ENCODE results near the gene MAP1LC3C. TPM values are rescaled to one million over a fixed set of nuclear protein-coding genes. Genes with fewer than 3 reads are reported as not detected.
A peak's percentile ranks its signal among the peaks of the same experiment; 100 is the strongest.

MAP1LC3C gene
- total RNA-seq, 1 donor from 2014 or later = not detected

DNA sequence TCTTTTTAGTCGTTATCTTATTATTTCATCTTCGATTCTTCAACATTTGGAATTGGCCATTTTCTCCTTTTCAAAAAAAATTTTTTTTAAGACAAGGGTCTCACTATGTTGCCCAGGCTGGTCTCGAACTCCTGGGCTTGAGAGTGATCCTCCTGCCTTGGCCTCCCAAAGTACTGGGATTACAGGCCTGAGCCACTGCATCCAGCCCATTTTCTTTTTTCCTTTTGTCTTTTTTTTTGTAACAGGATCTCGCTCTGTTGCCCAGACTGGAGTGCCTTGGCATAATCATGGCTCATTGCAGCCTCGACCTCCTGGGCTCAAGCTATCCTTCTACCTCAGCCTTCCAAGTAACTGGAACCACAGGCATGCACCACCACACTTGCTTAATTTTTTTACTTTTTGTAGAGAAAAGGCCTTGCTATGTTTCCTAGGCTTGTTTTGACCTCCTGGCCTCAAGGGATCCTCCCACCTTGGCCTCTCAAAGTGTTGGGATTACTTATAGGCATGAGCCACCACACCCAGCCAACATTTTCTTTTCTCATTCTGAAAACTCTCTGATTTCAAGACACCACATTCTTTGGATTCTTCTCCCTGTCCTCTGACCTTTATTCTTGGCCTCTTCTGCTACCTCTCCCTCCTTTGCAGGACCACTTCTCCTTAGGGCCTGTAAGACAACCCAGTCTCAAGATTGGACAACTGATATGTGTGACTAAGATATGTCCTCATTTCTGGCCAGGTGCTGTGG, 6.0 kb upstream of the MAP1LC3C start:
- H3K9me3 Mint-ChIP-seq = no peaks in the 10 kb centered on the region
- H3K27me3 Mint-ChIP-seq (ENCODE audit: insufficient read depth, low read depth) = peaks cover 11% of the 10 kb centered on the region
- Histone ChIP-seq H3K36me3 (no peaks in the 10 kb centered on the region), H3K9ac (no peak overlapping the region), H3K4me2 (no peak overlapping the region), H2AFZ (replicated peaks) (no peak overlapping the region), H3K79me2 (ENCODE audit: low read depth) (no peaks in the 10 kb centered on the region), H3F3A (ENCODE audit: low read depth) (no peaks in the 10 kb centered on the region), H4K20me1 (ENCODE audit: low read depth) (no peaks in the 10 kb centered on the region), H3K4me1 (peaks cover 4% of the 10 kb centered on the region), H3K4me3 (no peak overlapping the region), H3K27me3 (no peaks in the 10 kb centered on the region), H3K27ac (no peak overlapping the region), H3K9me3 (ENCODE audit: low read depth) (no peaks in the 10 kb centered on the region)
- TF ChIP-seq EZH2phosphoT487 (IDR thresholded peaks at IDR 0.05) = no peak
- TF ChIP-seq, protein P1, sequence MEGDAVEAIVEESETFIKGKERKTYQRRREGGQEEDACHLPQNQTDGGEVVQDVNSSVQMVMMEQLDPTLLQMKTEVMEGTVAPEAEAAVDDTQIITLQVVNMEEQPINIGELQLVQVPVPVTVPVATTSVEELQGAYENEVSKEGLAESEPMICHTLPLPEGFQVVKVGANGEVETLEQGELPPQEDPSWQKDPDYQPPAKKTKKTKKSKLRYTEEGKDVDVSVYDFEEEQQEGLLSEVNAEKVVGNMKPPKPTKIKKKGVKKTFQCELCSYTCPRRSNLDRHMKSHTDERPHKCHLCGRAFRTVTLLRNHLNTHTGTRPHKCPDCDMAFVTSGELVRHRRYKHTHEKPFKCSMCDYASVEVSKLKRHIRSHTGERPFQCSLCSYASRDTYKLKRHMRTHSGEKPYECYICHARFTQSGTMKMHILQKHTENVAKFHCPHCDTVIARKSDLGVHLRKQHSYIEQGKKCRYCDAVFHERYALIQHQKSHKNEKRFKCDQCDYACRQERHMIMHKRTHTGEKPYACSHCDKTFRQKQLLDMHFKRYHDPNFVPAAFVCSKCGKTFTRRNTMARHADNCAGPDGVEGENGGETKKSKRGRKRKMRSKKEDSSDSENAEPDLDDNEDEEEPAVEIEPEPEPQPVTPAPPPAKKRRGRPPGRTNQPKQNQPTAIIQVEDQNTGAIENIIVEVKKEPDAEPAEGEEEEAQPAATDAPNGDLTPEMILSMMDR (IDR thresholded peaks at IDR 0.05) = no peak
- no peak for TF ChIP-seq EZH2 (IDR thresholded peaks at IDR 0.05)
- H3K4me3 Mint-ChIP-seq = no peak overlapping the region
- DNase-seq (ENCODE audit: low spot score) = no peak
- H3K27ac Mint-ChIP-seq = peak overlapping the region; percentile 90
- peaks cover 13% of the 10 kb centered on the region for H3K4me1 Mint-ChIP-seq
- H3K36me3 Mint-ChIP-seq = no peaks in the 10 kb centered on the region

DNA sequence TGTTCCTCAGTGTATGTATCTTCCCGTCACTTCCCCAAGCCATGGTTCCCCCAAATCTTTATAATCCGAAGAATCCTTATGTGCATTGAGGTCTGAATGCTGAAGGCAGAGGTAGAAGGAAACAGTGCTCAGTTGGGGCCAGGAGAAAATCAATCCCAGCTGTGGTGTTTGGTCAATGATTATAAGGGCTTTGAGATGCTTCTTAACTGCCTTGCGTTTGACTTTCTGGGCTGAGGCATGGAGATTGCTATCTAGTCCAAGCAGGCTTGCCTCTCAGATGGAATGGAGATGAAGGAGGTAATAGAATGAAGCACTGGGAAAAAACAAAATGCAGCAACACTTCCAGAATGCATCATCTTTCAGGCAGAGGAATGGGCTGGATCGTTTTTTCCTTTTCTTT, 3.6 kb upstream of the MAP1LC3C start:
- TF ChIP-seq EZH2phosphoT487 (IDR thresholded peaks at IDR 0.05) (no peak), EZH2 (IDR thresholded peaks at IDR 0.05) (no peak)
- TF ChIP-seq, protein P1 (IDR thresholded peaks at IDR 0.05) = no peak
- no peak overlapping the region for H3K4me3 Mint-ChIP-seq
- H3K4me1 Mint-ChIP-seq = peaks cover 32% of the 10 kb centered on the region
- Histone ChIP-seq H2AFZ (replicated peaks) (no peak overlapping the region), H3K4me3 (no peak overlapping the region), H3K27me3 (peaks cover 3% of the 10 kb centered on the region), H3K4me2 (no peak overlapping the region), H3K79me2 (ENCODE audit: low read depth) (no peaks in the 10 kb centered on the region), H3F3A (ENCODE audit: low read depth) (peaks cover 7% of the 10 kb centered on the region), H3K36me3 (no peaks in the 10 kb centered on the region), H4K20me1 (ENCODE audit: low read depth) (no peaks in the 10 kb centered on the region), H3K4me1 (peaks cover 13% of the 10 kb centered on the region), H3K9ac (no peak overlapping the region), H3K27ac (no peak overlapping the region), H3K9me3 (ENCODE audit: low read depth) (no peaks in the 10 kb centered on the region)
- DNase-seq (ENCODE audit: low spot score) = no peak
- no peaks in the 10 kb centered on the region for H3K9me3 Mint-ChIP-seq
- H3K27me3 Mint-ChIP-seq (ENCODE audit: insufficient read depth, low read depth) = peaks cover 11% of the 10 kb centered on the region
- no peak overlapping the region for H3K27ac Mint-ChIP-seq
- peaks cover 2% of the 10 kb centered on the region for H3K36me3 Mint-ChIP-seq

DNA sequence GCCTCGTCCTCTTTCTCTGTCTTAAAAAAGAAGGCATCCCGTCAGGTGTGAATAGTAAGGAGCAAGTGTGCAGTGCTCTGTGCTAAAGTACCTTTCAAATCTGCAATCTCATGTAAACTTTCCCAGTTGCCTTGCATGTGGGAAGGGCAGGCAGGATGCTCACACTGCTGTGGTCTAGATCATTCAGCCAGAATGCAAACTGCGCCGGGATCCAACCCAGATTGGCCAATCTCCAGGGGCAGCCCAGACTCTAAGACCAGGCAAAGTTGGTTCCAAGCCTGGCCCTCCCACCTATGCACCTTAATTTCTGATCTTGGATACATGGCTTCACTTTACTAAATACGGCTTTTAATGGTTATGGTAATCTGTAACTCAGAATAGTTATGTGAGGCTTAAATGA, 3.2 kb upstream of the MAP1LC3C start:
- H3K27me3 Mint-ChIP-seq (ENCODE audit: insufficient read depth, low read depth) = peaks cover 11% of the 10 kb centered on the region
- H3K4me1 Mint-ChIP-seq = peaks cover 32% of the 10 kb centered on the region
- no peak overlapping the region for H3K4me3 Mint-ChIP-seq
- H3K9me3 Mint-ChIP-seq = no peaks in the 10 kb centered on the region
- peaks cover 2% of the 10 kb centered on the region for H3K36me3 Mint-ChIP-seq
- Histone ChIP-seq H3K9ac (no peak overlapping the region), H3K27ac (no peak overlapping the region), H3F3A (ENCODE audit: low read depth) (peaks cover 7% of the 10 kb centered on the region), H2AFZ (replicated peaks) (no peak overlapping the region), H3K4me1 (peaks cover 13% of the 10 kb centered on the region), H3K79me2 (ENCODE audit: low read depth) (no peaks in the 10 kb centered on the region), H4K20me1 (ENCODE audit: low read depth) (no peaks in the 10 kb centered on the region), H3K36me3 (no peaks in the 10 kb centered on the region), H3K4me2 (no peak overlapping the region), H3K9me3 (ENCODE audit: low read depth) (no peaks in the 10 kb centered on the region), H3K27me3 (peaks cover 5% of the 10 kb centered on the region), H3K4me3 (no peak overlapping the region)
- H3K27ac Mint-ChIP-seq = peak overlapping the region; percentile 35
- no peak for DNase-seq (ENCODE audit: low spot score)
- TF ChIP-seq EZH2phosphoT487 (IDR thresholded peaks at IDR 0.05) (no peak), EZH2 (IDR thresholded peaks at IDR 0.05) (no peak)
- TF ChIP-seq, protein P1 (IDR thresholded peaks at IDR 0.05) = no peak
